ENCODE measurements around the gene REEP6.

The REEP6 gene

DNA sequence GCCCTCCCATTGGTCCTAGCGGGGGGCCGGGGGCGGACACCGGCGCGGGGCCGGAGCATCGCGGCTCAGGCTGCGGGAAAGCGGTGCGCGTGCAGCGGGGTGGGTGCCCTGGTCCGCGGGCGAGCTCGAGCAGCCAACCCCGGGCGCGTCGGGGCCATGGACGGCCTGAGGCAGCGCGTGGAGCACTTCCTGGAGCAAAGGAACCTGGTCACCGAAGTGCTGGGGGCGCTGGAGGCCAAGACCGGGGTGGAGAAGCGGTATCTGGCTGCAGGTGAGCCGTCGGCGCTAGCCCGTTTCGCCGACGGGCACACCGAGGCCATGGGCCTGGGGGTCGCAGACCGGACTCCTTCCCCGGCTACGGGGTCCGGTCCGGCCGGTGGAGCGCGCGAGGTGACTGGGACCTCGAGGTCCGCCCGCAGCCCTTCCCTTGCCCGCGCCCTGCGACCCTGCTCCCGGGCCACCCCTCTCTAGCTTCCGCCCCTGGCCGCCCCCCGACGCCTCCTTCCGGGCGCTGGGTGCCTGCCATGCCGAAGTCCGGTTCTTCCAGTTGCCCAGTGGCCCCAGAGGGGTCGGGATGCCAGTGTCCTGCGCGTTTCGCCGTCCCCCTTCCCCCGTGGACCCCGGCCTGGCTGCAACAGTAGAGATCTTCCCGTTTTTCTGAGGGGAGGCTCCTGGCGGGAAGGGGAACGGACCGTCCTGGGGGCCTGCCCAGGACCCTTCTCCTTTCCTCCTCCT, at the start of gene REEP6:
REEP6 (plus strand) TSS at position 68 of the 735 bp plus-strand sequence; CDS start at position 157, 89 bp downstream.
- no peak for DNase-seq (ENCODE audit: low spot score)

DNA sequence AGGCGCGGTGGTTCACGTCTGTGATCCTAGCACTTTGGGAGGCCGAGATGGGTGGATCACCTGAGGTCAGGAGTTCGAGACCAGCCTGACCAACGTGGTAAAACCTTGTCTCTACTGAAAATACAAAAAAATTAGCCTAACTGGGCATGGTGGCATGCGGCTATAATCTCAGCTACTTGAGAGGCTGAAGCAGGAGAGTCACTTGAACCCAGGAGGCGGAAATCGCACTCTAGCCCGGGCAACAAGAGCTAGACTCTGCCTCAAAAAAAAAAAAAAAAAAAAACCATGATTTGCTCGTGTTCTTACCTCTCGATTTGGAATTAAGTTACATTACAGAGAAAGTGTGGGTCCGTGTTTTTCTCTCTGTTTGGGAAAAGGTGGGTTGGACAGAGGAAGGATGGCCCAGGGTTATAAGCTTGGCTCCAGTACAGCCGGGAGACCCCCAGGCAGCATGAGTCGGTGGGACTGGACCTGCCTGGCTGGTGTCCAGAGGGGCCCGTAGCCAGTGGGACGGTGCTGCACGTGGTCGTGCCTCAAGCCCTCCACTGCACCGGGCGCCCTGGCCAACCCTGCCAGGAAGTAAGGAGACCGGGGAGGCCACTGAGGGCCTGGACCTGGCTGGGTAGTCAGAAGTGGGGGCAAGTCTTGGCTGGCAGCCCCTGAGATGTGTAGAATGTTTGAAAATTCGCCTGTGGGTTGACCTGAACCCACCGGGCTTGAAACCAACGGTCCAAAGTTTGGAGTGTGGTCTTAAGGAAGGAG, 49.1 kb upstream of the REEP6 start:
- DNase-seq (ENCODE audit: low spot score), result no peak

DNA sequence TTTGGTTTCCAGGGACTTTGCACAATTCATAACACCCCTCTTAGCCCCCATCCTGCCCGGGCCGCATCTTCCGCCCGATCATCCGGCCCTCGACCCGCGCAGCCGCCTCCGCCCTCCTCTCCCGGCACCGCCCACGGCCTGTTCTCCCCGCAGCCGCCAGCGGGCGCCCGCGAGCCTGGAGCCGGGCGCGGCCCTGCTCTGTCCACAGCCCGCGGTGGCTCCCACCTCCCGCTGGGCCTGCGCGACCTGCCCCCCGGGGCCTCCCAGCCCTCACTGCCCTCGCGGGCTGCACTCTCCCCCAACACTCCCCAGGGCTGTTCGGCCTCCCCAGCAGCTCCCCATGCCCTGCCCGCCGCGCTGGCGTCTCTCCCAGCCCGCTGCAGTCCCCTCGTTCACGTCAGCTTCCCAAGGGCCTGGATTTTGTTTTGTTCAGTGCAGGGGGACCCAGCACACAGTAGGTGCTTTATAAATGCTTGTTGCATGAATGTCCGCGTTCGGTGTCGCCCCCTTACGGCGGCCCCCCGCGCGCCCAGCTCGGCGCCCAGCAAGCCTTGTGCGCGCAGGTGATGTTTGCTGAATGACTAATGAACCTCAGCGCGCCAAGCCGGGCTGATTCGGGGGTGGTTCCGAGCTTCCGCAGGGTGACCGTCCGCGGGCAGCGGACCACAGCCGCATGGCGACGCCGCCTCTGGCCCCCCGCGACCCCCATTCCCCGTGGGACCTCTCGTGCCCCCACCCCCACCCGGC, 45.6 kb upstream of the REEP6 start:
- peak; percentile 99 for DNase-seq (ENCODE audit: low spot score)

GRCh38 chr19:1445932-1446712, 44.9 kb upstream of the REEP6 start:
- peak; percentile 97 for DNase-seq (ENCODE audit: low spot score)

DNA sequence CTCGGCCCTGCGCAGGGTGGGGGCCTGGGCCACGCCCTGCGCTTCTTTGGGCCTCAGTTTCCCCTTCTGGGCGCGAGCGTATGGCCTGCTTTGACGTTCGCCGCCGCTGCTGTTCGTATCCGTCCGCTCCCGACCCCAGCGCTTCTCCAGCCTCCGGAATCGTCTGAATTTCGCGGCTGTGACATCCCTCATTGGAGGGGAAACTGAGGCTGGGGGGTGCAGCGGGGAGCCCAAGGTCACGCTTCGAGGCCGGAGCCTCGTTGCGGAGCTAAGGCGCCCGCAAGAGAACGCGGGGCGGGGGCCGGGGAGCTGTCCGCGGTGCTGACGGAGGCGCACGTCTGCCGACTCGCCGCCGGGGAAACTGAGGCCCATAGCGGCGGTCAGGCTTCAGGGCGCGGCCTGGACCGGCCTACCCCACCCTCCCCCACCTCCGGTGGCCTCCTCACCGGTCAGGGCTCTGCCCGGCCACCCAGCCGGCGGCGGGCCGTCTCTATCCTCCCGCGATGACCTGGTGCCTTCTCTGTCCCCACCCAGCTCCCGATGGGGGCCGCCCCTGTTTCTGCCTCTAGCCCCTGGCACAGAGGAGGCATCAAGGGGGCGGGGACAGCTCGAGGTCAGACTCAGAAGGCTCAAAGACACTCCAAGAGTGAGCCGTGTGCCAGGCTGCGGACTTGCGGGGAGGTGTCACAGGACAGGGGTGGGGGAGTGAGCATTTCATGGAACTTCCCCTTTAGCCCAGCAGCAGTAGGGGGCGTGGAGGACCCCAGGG, 44.1 kb upstream of the REEP6 start:
- no peak for DNase-seq (ENCODE audit: low spot score)

GRCh38 chr19:1447504-1447903, 43.5 kb upstream of the REEP6 start:
- DNase-seq (ENCODE audit: low spot score), result no peak

DNA sequence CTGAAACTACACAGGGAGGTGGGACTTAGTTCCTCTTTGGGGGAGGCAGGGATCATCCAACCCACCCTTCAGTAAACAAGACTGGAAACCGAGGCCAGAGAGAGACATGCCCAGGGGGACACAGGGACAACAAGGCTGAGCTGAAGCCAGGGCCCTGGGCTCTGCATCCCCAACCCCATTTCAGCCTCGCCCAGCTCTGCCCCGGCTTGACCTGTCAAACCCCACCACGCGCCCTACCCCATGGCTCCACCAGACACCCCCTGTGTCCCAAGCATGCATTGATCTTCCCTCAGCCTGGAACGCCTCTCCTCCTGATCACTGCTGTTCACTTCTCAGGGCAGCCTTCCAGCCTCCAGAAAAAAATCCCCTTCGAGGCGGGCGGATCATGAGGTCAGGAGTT, 43.0 kb upstream of the REEP6 start:
- DNase-seq (ENCODE audit: low spot score), result no peak

- no peak for DNase-seq (ENCODE audit: low spot score)
These were observed 41.2 kb upstream of the REEP6 start, which contains the start of gene APC2 for GRCh38 chr19:1449467-1450442. Gene APC2 (plus strand): TSS chr19:1450121. CDS start chr19:1453002, 2,881 bp downstream.

DNA sequence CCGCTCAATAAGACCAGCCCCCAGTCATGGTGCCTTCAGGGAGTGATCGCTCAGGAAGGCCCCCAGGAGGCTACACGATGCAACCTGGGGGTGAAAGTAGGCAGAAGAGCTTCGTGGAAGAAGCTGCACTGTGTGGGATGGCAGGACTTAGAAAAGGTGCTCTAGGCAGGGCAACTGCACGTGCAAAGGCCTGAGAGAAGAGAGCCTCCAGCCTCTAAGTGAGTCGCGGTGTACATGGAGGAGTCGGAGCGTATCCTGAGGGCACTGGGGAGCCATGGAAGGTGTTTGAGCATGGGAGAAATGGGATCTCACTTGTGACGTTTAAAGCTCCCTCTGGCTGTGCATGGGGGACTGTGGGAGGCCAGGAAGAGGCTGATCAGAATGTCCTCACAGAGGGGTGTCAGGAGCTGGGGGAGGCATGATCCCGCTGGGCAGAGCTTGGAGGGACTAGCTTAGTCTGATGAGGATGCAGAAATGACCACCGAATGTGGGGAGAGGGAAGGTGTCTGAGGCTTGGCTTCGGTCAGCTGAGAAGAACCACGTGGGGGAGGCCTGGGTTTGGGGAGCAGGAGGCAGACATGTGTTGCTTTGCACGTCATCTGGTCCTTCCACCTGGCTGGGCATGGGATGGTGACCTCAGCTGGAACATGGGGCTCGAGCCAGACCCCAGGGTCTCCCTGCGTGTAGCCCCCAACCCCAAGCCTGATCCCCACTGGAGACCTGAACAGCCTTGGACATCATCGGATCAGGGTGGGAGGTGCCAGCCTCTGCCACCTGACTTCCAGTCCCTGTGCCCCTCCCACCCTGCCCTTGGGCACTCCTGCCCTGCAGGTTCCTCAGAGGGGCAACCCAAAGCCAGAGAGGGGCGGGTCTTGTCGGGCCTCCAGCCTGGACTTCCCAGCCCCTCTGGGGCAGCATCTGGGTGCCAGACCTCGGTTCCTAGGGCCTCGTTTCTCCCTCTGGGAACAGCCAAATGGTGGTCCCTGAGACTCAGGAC, 39.9 kb upstream of the REEP6 start:
- DNase-seq (ENCODE audit: low spot score), result no peak

DNA sequence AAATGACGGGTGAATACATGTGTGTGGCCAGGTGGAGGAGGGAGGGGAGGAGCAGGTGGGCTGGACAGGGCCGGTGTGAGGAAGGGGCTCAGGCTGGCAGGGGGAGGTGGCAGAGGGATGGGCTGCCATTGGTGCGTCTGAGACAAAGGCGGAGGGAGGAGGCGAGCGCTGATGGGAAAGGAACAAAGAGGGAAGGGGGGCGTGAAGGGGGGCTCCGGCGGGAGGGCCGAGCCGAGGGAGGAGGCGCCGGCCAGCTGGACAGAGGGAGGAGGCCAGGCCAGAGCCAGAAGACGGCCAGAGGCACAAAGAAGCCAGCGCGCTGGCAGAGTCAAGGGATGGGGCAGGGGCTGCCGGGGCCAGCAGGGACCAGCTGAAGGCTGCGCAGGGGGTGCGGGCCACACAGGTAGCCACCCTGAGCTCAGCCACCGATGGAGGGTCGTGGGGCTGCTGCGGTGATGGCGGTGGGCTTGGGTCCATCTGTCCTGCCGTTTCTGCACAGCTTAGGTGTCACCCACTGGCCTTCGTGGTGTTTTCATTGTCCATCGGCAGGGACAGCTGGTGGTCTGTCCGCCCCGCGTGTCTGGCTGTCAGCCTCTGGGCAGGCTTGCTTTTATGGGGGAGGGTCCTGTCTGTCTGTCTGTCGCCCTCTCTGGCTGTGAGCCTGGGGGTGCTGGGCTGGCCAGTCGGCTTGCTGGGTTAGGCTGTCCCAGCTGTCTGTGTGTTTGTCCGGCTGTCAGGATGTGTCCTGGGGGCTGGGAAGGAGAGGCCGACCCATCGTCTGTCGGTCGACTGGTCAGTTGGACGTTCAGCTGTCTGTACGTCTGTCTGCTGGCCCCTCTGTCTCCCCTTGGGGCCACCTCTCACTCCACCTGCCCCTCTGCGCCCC, 38.8 kb upstream of the REEP6 start:
- no peak for DNase-seq (ENCODE audit: low spot score)

GRCh38 chr19:1452802-1453524, 38.0 kb upstream of the REEP6 start:
- DNase-seq (ENCODE audit: low spot score), result no peak

- DNase-seq (ENCODE audit: low spot score), result no peak
These were observed 37.2 kb upstream of the REEP6 start for GRCh38 chr19:1453525-1454364.

DNA sequence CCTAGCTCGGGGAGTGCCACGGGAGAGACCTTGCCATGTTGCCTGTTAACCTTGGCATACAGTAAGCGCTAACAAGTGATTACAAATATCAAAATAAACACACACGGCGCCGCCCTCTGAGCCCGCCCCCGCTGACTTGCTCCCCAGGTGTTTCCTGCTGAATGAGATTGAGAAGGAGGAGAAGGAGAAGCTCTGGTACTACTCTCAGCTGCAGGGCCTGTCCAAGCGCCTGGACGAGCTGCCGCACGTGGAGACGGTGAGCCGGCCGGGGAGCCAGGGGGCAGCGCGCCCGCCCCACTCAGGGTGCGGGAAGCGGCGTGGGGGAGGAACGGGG, 36.0 kb upstream of the REEP6 start:
- DNase-seq (ENCODE audit: low spot score), result no peak

DNA sequence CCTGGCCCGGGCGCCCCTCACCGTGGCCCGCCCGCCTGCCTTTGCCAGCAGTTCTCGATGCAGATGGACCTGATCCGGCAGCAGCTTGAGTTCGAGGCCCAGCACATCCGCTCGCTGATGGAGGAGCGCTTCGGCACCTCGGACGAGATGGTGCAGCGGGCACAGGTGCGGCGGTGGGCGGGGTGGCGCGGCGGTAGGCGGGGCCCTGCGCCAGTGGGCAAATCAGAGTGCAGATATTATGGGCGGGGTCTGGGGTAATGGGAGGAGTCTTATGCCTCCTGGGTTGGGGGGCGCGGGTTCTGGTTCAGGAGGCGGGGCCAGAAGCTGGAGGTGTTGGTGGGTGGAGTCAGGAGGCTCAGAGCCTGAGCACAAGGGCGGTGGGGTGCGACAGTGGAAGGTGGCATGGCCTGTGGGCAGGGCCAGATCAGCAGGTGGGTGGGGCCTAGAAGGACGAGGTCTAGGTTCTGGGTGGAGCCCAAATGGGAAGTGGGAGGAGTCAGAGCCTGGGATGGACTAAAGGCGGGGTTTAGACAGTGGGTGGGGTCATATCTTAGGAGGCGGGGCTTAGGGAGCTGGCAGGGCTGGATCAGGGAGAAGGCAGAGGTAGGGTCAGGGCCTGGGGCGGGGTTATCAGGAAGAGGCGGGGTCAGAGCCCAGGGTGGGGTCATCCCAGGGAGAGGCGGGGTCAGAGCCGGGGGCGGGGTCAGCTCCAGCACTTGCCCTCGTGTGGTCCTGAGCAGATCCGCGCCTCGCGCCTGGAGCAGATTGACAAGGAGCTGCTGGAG, 35.5 kb upstream of the REEP6 start:
- peak; percentile 77 for DNase-seq (ENCODE audit: low spot score)
